Astrocyte (in vitro differentiated cells and primary cell): ENCODE data around the gene ENOX2. TPM values are rescaled to one million over a fixed set of nuclear protein-coding genes. Genes with fewer than 3 reads are reported as not detected.
A peak's percentile ranks its signal among the peaks of the same experiment; 100 is the strongest.

ENCODE experiments used
- DNase-seq: peaks from one replicate; pipeline ENCODE4 v3.0.0-alpha.2; 2010; ENCODE audit warnings: low read depth
- FAIRE-seq: peaks from 2 replicates; lab custom pipeline; 2011; peaks lifted over from hg19 to GRCh38; lab: Jason Lieb, UNC
- H2AFZ ChIP-seq: 2 replicates; pipeline ENCODE4 v1.6.0; 2012; ENCODE audit warnings: low read depth, low read length, inconsistent platforms
- H3K27ac ChIP-seq: 2 replicates; pipeline ENCODE4 v1.5.1; 2011; ENCODE audit warnings: low read depth, low read length, inconsistent platforms
- H3K27me3 ChIP-seq: 2 replicates; pipeline ENCODE4 v1.6.0; 2011; ENCODE audit warnings: low read length, inconsistent platforms; ENCODE audit not compliant: insufficient read depth
- H3K36me3 ChIP-seq: 2 replicates; pipeline ENCODE4 v1.5.1; 2011; ENCODE audit warnings: low read length, inconsistent platforms; ENCODE audit not compliant: insufficient read depth
- H3K4me1 ChIP-seq: 2 replicates; pipeline ENCODE4 v1.5.1; 2011; ENCODE audit warnings: low read length, inconsistent platforms; ENCODE audit not compliant: insufficient read depth
- H3K4me2 ChIP-seq: 2 replicates; pipeline ENCODE4 v1.6.0; 2012; ENCODE audit warnings: low read length, inconsistent platforms
- H3K4me3 ChIP-seq: 2 replicates; pipeline ENCODE4 v1.5.1; 2011; ENCODE audit warnings: low read depth, mild to moderate bottlenecking, low read length, inconsistent platforms; ENCODE audit not compliant: insufficient read depth
- H3K79me2 ChIP-seq: 2 replicates; pipeline ENCODE4 v1.6.0; 2012; ENCODE audit warnings: mild to moderate bottlenecking, low read length, inconsistent platforms; ENCODE audit not compliant: insufficient read depth
- H3K9ac ChIP-seq: 2 replicates; pipeline ENCODE4 v1.6.0; 2012; ENCODE audit warnings: mild to moderate bottlenecking, low read length, inconsistent platforms
- H3K9me3 ChIP-seq: 2 replicates; pipeline ENCODE4 v1.5.1; 2012; ENCODE audit warnings: low read depth, mild to moderate bottlenecking, low read length, inconsistent platforms; ENCODE audit not compliant: insufficient read depth
- H4K20me1 ChIP-seq: 2 replicates; pipeline ENCODE4 v1.6.0; 2012; ENCODE audit warnings: low read length, inconsistent platforms; ENCODE audit not compliant: insufficient read depth
- H3K27ac Mint-ChIP-seq: one replicate; pipeline ENCODE4 v1.8.0; 2021; ENCODE audit warnings: mild to moderate bottlenecking, mixed read lengths; ENCODE audit not compliant: unreplicated experiment
- H3K27me3 Mint-ChIP-seq: one replicate; pipeline ENCODE4 v1.8.0; 2021; ENCODE audit warnings: low read depth, mixed read lengths; ENCODE audit not compliant: unreplicated experiment
- H3K36me3 Mint-ChIP-seq: one replicate; pipeline ENCODE4 v1.8.0; 2021; ENCODE audit warnings: low read depth, mixed read lengths; ENCODE audit not compliant: unreplicated experiment
- H3K4me1 Mint-ChIP-seq: one replicate; pipeline ENCODE4 v1.8.0; 2021; ENCODE audit warnings: low read depth, mixed read lengths; ENCODE audit not compliant: unreplicated experiment
- H3K4me3 Mint-ChIP-seq: one replicate; pipeline ENCODE4 v1.8.0; 2021; ENCODE audit warnings: mild to moderate bottlenecking, moderate library complexity, mixed read lengths; ENCODE audit not compliant: unreplicated experiment
- H3K9me3 Mint-ChIP-seq: one replicate; pipeline ENCODE4 v1.8.0; 2021; ENCODE audit warnings: mild to moderate bottlenecking, mixed read lengths; ENCODE audit not compliant: unreplicated experiment
- EZH2 ChIP-seq: IDR thresholded peaks from 2 replicates; pipeline ENCODE4 v1.6.1; 2012; ENCODE audit warnings: mild to moderate bottlenecking, low read length, inconsistent platforms; ENCODE audit not compliant: insufficient read depth
- total RNA-seq: library from RNA; stranded (reverse); gene quantifications from 2 replicates; pipeline ENCODE4 v1.2.1, GENCODE V29; 2021
- TF ChIP-seq, protein P1 (sequence below): IDR thresholded peaks from 2 replicates; pipeline ENCODE4 v1.5.1; 2011; ENCODE audit warnings: low read depth, mild to moderate bottlenecking, inconsistent platforms, low read length, moderate library complexity; ENCODE audit not compliant: insufficient read depth

Gene ENOX2
- total RNA-seq, 1 donor from 2014 or later: 9.4 TPM

- Histone ChIP-seq H3K36me3 (no peaks in the 10 kb centered on the region), H4K20me1 (no peaks in the 10 kb centered on the region), H3K79me2 (no peaks in the 10 kb centered on the region), H3K27ac (no peak overlapping the region), H3K4me3 (no peak overlapping the region), H2AFZ (no peak overlapping the region), H3K27me3 (no peaks in the 10 kb centered on the region), H3K9me3 (no peaks in the 10 kb centered on the region), H3K4me1 (no peaks in the 10 kb centered on the region), H3K9ac (no peak overlapping the region), H3K4me2 (no peak overlapping the region)
- H3K36me3 Mint-ChIP-seq: no peaks in the 10 kb centered on the region
- DNase-seq (peak; percentile 4), FAIRE-seq (no peak)
- TF ChIP-seq EZH2: no peak
- TF ChIP-seq, protein P1, sequence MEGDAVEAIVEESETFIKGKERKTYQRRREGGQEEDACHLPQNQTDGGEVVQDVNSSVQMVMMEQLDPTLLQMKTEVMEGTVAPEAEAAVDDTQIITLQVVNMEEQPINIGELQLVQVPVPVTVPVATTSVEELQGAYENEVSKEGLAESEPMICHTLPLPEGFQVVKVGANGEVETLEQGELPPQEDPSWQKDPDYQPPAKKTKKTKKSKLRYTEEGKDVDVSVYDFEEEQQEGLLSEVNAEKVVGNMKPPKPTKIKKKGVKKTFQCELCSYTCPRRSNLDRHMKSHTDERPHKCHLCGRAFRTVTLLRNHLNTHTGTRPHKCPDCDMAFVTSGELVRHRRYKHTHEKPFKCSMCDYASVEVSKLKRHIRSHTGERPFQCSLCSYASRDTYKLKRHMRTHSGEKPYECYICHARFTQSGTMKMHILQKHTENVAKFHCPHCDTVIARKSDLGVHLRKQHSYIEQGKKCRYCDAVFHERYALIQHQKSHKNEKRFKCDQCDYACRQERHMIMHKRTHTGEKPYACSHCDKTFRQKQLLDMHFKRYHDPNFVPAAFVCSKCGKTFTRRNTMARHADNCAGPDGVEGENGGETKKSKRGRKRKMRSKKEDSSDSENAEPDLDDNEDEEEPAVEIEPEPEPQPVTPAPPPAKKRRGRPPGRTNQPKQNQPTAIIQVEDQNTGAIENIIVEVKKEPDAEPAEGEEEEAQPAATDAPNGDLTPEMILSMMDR: no peak
- no peaks in the 10 kb centered on the region for H3K9me3 Mint-ChIP-seq
- no peak overlapping the region for H3K27ac Mint-ChIP-seq
- no peak overlapping the region for H3K4me3 Mint-ChIP-seq
- no peaks in the 10 kb centered on the region for H3K27me3 Mint-ChIP-seq
- H3K4me1 Mint-ChIP-seq: peaks cover 2% of the 10 kb centered on the region
Observed at GRCh38 chrX:130851569-130851968, 51.4 kb downstream of the ENOX2 start.

DNA sequence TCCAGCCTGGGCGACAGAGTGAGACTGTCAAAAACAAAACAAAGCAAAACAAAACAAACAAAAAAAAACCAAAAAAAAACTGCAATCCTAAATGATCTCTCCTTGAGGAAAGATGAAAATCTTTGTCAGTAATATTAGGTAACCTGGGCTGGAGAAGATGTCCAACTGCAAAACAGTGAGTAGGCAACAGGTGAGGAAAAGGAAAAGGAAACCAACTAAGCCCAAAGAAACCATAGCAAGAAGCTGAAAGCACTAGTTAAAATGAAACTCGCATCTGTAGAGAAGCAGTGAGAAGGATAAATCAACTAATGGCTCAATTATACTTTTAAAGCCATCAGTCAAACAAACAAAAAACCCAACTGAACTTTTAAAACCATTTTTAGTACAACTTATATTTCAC, 54.2 kb downstream of the ENOX2 start:
- H3K27ac ChIP-seq: no peak overlapping the region
- H3K27me3 ChIP-seq: no peaks in the 10 kb centered on the region
- H2AFZ ChIP-seq: no peak overlapping the region
- Mint-ChIP-seq H3K4me3 (no peak overlapping the region), H3K4me1 (peaks cover 2% of the 10 kb centered on the region), H3K27me3 (no peaks in the 10 kb centered on the region), H3K9me3 (no peaks in the 10 kb centered on the region), H3K27ac (no peak overlapping the region), H3K36me3 (no peaks in the 10 kb centered on the region)
- no peaks in the 10 kb centered on the region for H4K20me1 ChIP-seq
- H3K4me1 ChIP-seq: no peaks in the 10 kb centered on the region
- H3K36me3 ChIP-seq: no peaks in the 10 kb centered on the region
- H3K79me2 ChIP-seq: no peaks in the 10 kb centered on the region
- no peak overlapping the region for H3K4me2 ChIP-seq
- DNase-seq (no peak), FAIRE-seq (peak; percentile 89)
- H3K4me3 ChIP-seq: no peak overlapping the region
- TF ChIP-seq, protein P1: no peak
- TF ChIP-seq EZH2: no peak
- H3K9ac ChIP-seq: no peak overlapping the region
- H3K9me3 ChIP-seq: no peaks in the 10 kb centered on the region

DNA sequence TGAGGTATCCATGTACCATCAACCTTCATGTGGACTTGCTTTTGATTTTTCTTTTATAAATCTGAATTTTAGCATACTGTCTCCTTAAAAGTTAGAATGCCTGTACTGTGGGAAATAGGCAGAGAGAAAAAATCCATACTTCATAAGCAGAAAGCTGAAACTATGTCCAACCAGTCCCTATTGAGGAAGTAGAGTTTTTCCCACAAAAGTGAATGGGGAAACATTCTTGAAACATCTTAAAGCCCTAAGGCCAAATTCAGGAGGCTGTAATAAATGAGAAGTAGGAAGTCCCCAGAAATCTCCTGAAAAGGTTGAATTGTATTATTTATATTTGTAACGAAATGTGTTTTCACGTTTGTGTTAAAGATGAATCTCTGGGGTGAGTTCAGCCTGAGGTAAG, 56.3 kb downstream of the ENOX2 start:
- H3K4me1 ChIP-seq: no peaks in the 10 kb centered on the region
- Mint-ChIP-seq H3K36me3 (no peaks in the 10 kb centered on the region), H3K27ac (no peak overlapping the region), H3K4me3 (no peak overlapping the region), H3K27me3 (no peaks in the 10 kb centered on the region), H3K4me1 (peaks cover 2% of the 10 kb centered on the region), H3K9me3 (no peaks in the 10 kb centered on the region)
- H3K9ac ChIP-seq: no peak overlapping the region
- DNase-seq (no peak), FAIRE-seq (no peak)
- H2AFZ ChIP-seq: no peak overlapping the region
- H3K4me2 ChIP-seq: no peak overlapping the region
- no peak overlapping the region for H3K27ac ChIP-seq
- no peaks in the 10 kb centered on the region for H4K20me1 ChIP-seq
- H3K27me3 ChIP-seq: no peaks in the 10 kb centered on the region
- H3K4me3 ChIP-seq: no peak overlapping the region
- H3K79me2 ChIP-seq: no peaks in the 10 kb centered on the region
- H3K9me3 ChIP-seq: no peaks in the 10 kb centered on the region
- no peaks in the 10 kb centered on the region for H3K36me3 ChIP-seq
- TF ChIP-seq EZH2: no peak
- TF ChIP-seq, protein P1: no peak
